GM23338 (cell line): ENCODE results near the gene TAF7L.
"Not testable (repeated sequence)": the region's sequence is repeated elsewhere in the genome, so short reads cannot be mapped to it uniquely, and the experiment has no call there.

Source experiments
- CREB1 ChIP-seq: fragments of 250-450 bp; sonication (Bioruptor Pico); IDR thresholded peaks from 2 replicates; pipeline ENCODE4 v1.5.0; 2020; ENCODE audit warnings: low read depth, mild to moderate bottlenecking, moderate library complexity
- CTCF ChIP-seq, 2 experiments: fragments of 200-600 bp in 1 of 2; sonication (generic) in 1 of 2; conservative IDR thresholded peaks; 2 replicates each; pipeline versions ENCODE4 v1.5.1 to v1.6.1; 2016 to 2017; ENCODE audit warnings: antibody characterized with exemption in 2 of 2, low read depth in 2 of 2, mild to moderate bottlenecking in 2 of 2, moderate library complexity in 1 of 2
- EZH2 ChIP-seq: fragments of 200-600 bp; sonication (generic); IDR thresholded peaks from one replicate; pipeline ENCODE4 v1.8.0; 2017; ENCODE audit warnings: antibody characterized with exemption, mild to moderate bottlenecking, low read depth; ENCODE audit not compliant: unreplicated experiment
- EZH2phosphoT487 ChIP-seq: fragments of 200-600 bp; sonication (generic); IDR thresholded peaks from one replicate; pipeline ENCODE4 v1.8.1; 2018; ENCODE audit warnings: antibody characterized with exemption; ENCODE audit not compliant: unreplicated experiment
- JUNB ChIP-seq: IDR thresholded peaks from one replicate; pipeline ENCODE4 v1.6.1; 2016; ENCODE audit warnings: antibody characterized with exemption; ENCODE audit not compliant: unreplicated experiment
- NANOG ChIP-seq: IDR thresholded peaks from 2 replicates; pipeline ENCODE4 v1.6.1; 2016; ENCODE audit warnings: antibody characterized with exemption, borderline replicate concordance
- POLR2AphosphoS5 ChIP-seq: IDR thresholded peaks from 2 replicates; pipeline ENCODE4 v1.6.1; 2016; ENCODE audit warnings: antibody characterized with exemption, low read depth
- STAT1 ChIP-seq: IDR thresholded peaks from one replicate; pipeline ENCODE4 v1.6.1; 2016; ENCODE audit warnings: antibody characterized with exemption; ENCODE audit not compliant: unreplicated experiment
- TF ChIP-seq, protein P1 (sequence below): IDR thresholded peaks from one replicate; pipeline ENCODE4 v1.6.1; 2018; ENCODE audit warnings: antibody characterized with exemption; ENCODE audit not compliant: unreplicated experiment
- TF ChIP-seq, protein P2 (sequence below): IDR thresholded peaks from 2 replicates; pipeline ENCODE4 v1.6.1; 2016; ENCODE audit warnings: antibody characterized with exemption
- TF ChIP-seq, protein P3 (sequence below): fragments of 250-450 bp; sonication (Bioruptor Pico); IDR thresholded peaks from 2 replicates; pipeline ENCODE4 v1.5.0; 2020; ENCODE audit warnings: mild to moderate bottlenecking, moderate library complexity

DNA sequence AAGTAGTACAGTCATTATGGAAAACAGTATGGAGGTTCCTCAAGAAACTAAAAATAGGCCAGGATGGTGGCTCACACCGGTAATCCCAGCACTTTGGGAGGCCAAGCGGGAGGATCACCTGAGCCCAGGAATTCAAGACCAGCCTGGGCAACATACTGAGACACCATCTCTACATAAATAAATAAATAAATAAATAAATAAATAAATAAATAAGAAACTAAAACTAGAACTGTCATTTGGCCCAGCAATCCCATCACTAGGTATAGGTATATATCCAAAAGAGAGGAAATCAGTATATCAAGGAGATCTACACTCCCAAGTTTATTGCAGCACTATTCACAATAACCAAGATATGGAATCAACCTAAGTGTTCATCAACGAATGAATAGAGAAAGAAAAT lies 4.5 kb upstream of the TAF7L start:
- not testable (repeated sequence) for TF ChIP-seq CTCF (conservative IDR thresholded peaks at IDR 0.05; ENCODE audit: low read depth in 2 of 2); POLR2AphosphoS5; EZH2phosphoT487; EZH2; CREB1; NANOG; STAT1; JUNB
- TF ChIP-seq, protein P1, sequence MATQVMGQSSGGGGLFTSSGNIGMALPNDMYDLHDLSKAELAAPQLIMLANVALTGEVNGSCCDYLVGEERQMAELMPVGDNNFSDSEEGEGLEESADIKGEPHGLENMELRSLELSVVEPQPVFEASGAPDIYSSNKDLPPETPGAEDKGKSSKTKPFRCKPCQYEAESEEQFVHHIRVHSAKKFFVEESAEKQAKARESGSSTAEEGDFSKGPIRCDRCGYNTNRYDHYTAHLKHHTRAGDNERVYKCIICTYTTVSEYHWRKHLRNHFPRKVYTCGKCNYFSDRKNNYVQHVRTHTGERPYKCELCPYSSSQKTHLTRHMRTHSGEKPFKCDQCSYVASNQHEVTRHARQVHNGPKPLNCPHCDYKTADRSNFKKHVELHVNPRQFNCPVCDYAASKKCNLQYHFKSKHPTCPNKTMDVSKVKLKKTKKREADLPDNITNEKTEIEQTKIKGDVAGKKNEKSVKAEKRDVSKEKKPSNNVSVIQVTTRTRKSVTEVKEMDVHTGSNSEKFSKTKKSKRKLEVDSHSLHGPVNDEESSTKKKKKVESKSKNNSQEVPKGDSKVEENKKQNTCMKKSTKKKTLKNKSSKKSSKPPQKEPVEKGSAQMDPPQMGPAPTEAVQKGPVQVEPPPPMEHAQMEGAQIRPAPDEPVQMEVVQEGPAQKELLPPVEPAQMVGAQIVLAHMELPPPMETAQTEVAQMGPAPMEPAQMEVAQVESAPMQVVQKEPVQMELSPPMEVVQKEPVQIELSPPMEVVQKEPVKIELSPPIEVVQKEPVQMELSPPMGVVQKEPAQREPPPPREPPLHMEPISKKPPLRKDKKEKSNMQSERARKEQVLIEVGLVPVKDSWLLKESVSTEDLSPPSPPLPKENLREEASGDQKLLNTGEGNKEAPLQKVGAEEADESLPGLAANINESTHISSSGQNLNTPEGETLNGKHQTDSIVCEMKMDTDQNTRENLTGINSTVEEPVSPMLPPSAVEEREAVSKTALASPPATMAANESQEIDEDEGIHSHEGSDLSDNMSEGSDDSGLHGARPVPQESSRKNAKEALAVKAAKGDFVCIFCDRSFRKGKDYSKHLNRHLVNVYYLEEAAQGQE: not testable (repeated sequence)
- TF ChIP-seq, protein P2, sequence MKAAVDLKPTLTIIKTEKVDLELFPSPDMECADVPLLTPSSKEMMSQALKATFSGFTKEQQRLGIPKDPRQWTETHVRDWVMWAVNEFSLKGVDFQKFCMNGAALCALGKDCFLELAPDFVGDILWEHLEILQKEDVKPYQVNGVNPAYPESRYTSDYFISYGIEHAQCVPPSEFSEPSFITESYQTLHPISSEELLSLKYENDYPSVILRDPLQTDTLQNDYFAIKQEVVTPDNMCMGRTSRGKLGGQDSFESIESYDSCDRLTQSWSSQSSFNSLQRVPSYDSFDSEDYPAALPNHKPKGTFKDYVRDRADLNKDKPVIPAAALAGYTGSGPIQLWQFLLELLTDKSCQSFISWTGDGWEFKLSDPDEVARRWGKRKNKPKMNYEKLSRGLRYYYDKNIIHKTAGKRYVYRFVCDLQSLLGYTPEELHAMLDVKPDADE: not testable (repeated sequence)
- TF ChIP-seq, protein P3, sequence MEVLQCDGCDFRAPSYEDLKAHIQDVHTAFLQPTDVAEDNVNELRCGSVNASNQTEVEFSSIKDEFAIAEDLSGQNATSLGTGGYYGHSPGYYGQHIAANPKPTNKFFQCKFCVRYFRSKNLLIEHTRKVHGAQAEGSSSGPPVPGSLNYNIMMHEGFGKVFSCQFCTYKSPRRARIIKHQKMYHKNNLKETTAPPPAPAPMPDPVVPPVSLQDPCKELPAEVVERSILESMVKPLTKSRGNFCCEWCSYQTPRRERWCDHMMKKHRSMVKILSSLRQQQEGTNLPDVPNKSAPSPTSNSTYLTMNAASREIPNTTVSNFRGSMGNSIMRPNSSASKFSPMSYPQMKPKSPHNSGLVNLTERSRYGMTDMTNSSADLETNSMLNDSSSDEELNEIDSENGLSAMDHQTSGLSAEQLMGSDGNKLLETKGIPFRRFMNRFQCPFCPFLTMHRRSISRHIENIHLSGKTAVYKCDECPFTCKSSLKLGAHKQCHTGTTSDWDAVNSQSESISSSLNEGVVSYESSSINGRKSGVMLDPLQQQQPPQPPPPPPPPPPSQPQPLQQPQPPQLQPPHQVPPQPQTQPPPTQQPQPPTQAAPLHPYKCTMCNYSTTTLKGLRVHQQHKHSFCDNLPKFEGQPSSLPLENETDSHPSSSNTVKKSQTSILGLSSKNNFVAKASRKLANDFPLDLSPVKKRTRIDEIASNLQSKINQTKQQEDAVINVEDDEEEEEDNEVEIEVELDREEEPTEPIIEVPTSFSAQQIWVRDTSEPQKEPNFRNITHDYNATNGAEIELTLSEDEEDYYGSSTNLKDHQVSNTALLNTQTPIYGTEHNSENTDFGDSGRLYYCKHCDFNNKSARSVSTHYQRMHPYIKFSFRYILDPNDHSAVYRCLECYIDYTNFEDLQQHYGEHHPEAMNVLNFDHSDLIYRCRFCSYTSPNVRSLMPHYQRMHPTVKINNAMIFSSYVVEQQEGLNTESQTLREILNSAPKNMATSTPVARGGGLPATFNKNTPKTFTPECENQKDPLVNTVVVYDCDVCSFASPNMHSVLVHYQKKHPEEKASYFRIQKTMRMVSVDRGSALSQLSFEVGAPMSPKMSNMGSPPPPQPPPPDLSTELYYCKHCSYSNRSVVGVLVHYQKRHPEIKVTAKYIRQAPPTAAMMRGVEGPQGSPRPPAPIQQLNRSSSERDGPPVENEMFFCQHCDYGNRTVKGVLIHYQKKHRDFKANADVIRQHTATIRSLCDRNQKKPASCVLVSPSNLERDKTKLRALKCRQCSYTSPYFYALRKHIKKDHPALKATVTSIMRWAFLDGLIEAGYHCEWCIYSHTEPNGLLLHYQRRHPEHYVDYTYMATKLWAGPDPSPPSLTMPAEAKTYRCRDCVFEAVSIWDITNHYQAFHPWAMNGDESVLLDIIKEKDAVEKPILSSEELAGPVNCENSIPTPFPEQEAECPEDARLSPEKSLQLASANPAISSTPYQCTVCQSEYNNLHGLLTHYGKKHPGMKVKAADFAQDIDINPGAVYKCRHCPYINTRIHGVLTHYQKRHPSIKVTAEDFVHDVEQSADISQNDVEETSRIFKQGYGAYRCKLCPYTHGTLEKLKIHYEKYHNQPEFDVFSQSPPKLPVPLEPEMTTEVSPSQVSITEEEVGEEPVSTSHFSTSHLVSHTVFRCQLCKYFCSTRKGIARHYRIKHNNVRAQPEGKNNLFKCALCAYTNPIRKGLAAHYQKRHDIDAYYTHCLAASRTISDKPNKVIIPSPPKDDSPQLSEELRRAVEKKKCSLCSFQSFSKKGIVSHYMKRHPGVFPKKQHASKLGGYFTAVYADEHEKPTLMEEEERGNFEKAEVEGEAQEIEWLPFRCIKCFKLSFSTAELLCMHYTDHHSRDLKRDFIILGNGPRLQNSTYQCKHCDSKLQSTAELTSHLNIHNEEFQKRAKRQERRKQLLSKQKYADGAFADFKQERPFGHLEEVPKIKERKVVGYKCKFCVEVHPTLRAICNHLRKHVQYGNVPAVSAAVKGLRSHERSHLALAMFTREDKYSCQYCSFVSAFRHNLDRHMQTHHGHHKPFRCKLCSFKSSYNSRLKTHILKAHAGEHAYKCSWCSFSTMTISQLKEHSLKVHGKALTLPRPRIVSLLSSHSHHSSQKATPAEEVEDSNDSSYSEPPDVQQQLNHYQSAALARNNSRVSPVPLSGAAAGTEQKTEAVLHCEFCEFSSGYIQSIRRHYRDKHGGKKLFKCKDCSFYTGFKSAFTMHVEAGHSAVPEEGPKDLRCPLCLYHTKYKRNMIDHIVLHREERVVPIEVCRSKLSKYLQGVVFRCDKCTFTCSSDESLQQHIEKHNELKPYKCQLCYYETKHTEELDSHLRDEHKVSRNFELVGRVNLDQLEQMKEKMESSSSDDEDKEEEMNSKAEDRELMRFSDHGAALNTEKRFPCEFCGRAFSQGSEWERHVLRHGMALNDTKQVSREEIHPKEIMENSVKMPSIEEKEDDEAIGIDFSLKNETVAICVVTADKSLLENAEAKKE: not testable (repeated sequence)
